Measurements from ENCODE around the gene METTL4. TPM values are rescaled to one million over a fixed set of nuclear protein-coding genes. Genes with fewer than 3 reads are reported as not detected.
A peak's percentile ranks its signal among the peaks of the same experiment; 100 is the strongest.

The METTL4 gene
- polyA plus RNA-seq, 2 donors: 3.8 to 5.1 TPM

- 82 to 86% methylated on average over 2 of the region's 2 CpGs for WGBS, 2 donors
Measured at GRCh38 chr18:2590303-2590702, 19.0 kb upstream of the METTL4 start.

DNA sequence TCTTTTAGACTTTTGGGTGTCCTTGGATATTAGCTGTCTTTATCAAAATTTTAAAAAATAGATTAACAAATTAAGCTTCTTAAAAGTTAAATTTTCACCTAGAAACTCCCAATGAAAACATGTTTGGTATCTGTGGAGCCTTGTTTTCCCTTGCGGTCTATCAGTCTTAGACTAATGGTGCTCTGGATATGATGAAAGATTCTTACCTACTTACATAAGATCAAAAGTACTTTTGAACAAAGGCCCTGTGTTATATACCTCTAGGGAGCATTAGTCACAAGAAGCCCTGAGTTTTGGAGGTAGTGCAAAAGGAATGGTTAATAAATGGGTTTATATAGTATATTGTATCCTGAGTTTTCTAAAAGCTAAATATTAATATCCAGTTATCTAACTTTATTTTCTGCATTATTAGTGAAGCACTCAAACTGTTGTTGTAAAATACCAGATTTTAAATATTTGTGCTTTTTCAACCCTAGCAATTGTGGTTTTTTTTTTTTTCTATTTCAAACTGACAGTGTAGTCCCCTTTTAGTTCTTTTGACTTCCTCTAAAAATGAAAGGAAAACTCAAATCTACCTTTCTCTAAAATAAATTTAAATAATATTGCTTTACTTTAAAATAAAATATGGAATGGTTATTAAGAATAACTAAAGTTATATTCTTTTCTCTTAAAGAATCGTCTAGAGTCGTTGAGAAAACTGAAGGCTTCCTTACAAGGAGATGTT, 18.2 kb upstream of the METTL4 start:
- H3K4me3 ChIP-seq (ENCODE audit: low read depth in 1 of 2, low read length in 2 of 2): no peak overlapping the region
- 73 to 78% methylated on average over 3 of the region's 3 CpGs for WGBS, 2 donors
- no peaks in the 10 kb centered on the region for H3K9me3 ChIP-seq (ENCODE audit: control insufficient read depth in 2 of 2, insufficient read depth in 1 of 2, low read depth in 1 of 2, low read length in 1 of 2)
- H3K4me1 ChIP-seq (ENCODE audit: control insufficient read depth in 2 of 2, insufficient read depth in 2 of 2, low read length in 1 of 2): no peaks in the 10 kb centered on the region
- no peaks in the 10 kb centered on the region for H3K36me3 ChIP-seq (ENCODE audit: control insufficient read depth in 2 of 2, insufficient read depth in 2 of 2, low read length in 1 of 2)
- no peak overlapping the region for H3K27ac ChIP-seq (ENCODE audit: low read depth in 2 of 2, low read length in 1 of 2)
- H3K27me3 ChIP-seq (ENCODE audit: control insufficient read depth in 1 of 2, insufficient read depth in 2 of 2, low read length in 2 of 2): no peaks in the 10 kb centered on the region

More at GRCh38 chr18:2590303-2590702, 19.0 kb upstream of the METTL4 start:
- H3K27ac ChIP-seq (ENCODE audit: low read depth in 2 of 2, low read length in 1 of 2): peak overlapping the region in 1 of 2 donors; percentile 47
- H3K27me3 ChIP-seq (ENCODE audit: control insufficient read depth in 1 of 2, insufficient read depth in 2 of 2, low read length in 2 of 2): no peaks in the 10 kb centered on the region
- H3K9me3 ChIP-seq (ENCODE audit: control insufficient read depth in 2 of 2, insufficient read depth in 1 of 2, low read depth in 1 of 2, low read length in 1 of 2): no peaks in the 10 kb centered on the region
- H3K4me1 ChIP-seq (ENCODE audit: control insufficient read depth in 2 of 2, insufficient read depth in 2 of 2, low read length in 1 of 2): no peaks in the 10 kb centered on the region
- no peaks in the 10 kb centered on the region for H3K36me3 ChIP-seq (ENCODE audit: control insufficient read depth in 2 of 2, insufficient read depth in 2 of 2, low read length in 1 of 2)
- H3K4me3 ChIP-seq (ENCODE audit: low read depth in 1 of 2, low read length in 2 of 2): no peak overlapping the region

DNA sequence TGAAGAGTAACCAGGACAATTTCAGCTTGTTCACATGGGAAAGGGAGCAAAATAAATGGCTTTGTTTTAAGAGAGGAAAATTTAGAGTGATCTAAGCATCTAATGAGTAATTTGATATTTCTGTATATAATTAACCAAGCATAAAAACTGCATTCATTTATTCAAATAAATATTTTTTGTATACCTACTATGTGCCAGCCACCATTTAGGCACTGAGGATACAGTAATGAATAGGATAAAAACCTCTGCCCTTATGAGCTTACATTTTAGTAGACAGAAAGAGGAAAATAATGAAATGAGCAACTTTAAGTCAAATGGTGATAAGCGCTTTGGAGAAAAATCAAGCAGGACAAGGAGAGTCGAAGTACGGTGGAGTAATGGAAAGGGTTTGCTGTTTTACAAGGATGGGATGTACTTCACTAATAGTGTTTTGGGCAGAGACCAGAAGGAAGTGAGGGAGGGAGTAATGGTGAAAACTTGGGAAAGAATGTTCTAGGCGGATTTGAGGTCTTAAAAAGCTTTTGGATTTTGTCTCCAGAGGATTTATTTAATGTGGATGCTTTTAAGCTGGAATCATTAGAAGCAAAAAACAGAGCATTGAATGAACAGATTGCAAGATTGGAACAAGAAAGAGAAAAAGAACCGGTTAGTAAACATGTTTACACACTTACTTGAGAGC, 17.5 kb upstream of the METTL4 start:
- Histone ChIP-seq H3K4me3 (ENCODE audit: low read depth in 1 of 2, low read length in 2 of 2) (no peak overlapping the region), H3K4me1 (ENCODE audit: control insufficient read depth in 2 of 2, insufficient read depth in 2 of 2, low read length in 1 of 2) (no peaks in the 10 kb centered on the region), H3K27ac (ENCODE audit: low read depth in 2 of 2, low read length in 1 of 2) (no peak overlapping the region), H3K36me3 (ENCODE audit: control insufficient read depth in 2 of 2, insufficient read depth in 2 of 2, low read length in 1 of 2) (no peaks in the 10 kb centered on the region), H3K27me3 (ENCODE audit: control insufficient read depth in 1 of 2, insufficient read depth in 2 of 2, low read length in 2 of 2) (no peaks in the 10 kb centered on the region), H3K9me3 (ENCODE audit: control insufficient read depth in 2 of 2, insufficient read depth in 1 of 2, low read depth in 1 of 2, low read length in 1 of 2) (no peaks in the 10 kb centered on the region)
- 71 to 76% methylated on average over 5 of the region's 5 CpGs for WGBS, 2 donors

GRCh38 chr18:2587788-2588187, 16.5 kb upstream of the METTL4 start:
- Histone ChIP-seq H3K36me3 (ENCODE audit: control insufficient read depth in 2 of 2, insufficient read depth in 2 of 2, low read length in 1 of 2) (no peaks in the 10 kb centered on the region), H3K27ac (ENCODE audit: low read depth in 2 of 2, low read length in 1 of 2) (no peak overlapping the region), H3K9me3 (ENCODE audit: control insufficient read depth in 2 of 2, insufficient read depth in 1 of 2, low read depth in 1 of 2, low read length in 1 of 2) (no peaks in the 10 kb centered on the region), H3K4me3 (ENCODE audit: low read depth in 1 of 2, low read length in 2 of 2) (no peak overlapping the region), H3K27me3 (ENCODE audit: control insufficient read depth in 1 of 2, insufficient read depth in 2 of 2, low read length in 2 of 2) (no peaks in the 10 kb centered on the region), H3K4me1 (ENCODE audit: control insufficient read depth in 2 of 2, insufficient read depth in 2 of 2, low read length in 1 of 2) (no peaks in the 10 kb centered on the region)
- 91 to 94% methylated on average over 3 of the region's 3 CpGs for WGBS, 2 donors

DNA sequence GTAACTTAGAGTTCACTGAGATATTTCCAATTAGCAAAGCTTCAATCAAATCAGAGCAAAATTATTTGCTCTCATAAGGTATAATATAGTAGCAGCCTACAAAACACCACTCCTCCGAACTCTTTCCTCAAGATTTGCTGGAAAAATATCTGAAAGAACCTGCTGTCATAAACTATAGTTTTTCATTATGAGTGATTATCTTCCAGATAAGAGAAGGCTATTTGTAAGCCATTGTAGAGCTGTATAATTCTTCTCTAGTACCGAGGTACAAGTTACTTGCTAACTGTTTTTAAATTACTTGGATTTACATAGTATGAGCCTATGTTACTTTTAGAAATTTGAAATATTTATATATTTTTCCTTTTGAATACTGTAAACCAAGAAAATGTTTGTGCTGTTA, 2.1 kb upstream of the METTL4 start:
- Histone ChIP-seq H3K4me3 (ENCODE audit: low read depth in 1 of 2, low read length in 2 of 2) (no peak overlapping the region), H3K4me1 (ENCODE audit: control insufficient read depth in 2 of 2, insufficient read depth in 2 of 2, low read length in 1 of 2) (no peaks in the 10 kb centered on the region), H3K27ac (ENCODE audit: low read depth in 2 of 2, low read length in 1 of 2) (no peak overlapping the region), H3K27me3 (ENCODE audit: control insufficient read depth in 1 of 2, insufficient read depth in 2 of 2, low read length in 2 of 2) (no peaks in the 10 kb centered on the region), H3K9me3 (ENCODE audit: control insufficient read depth in 2 of 2, insufficient read depth in 1 of 2, low read depth in 1 of 2, low read length in 1 of 2) (no peaks in the 10 kb centered on the region), H3K36me3 (ENCODE audit: control insufficient read depth in 2 of 2, insufficient read depth in 2 of 2, low read length in 1 of 2) (no peaks in the 10 kb centered on the region)
- WGBS, 2 donors: 36 to 41% methylated on average over 2 of the region's 2 CpGs

DNA sequence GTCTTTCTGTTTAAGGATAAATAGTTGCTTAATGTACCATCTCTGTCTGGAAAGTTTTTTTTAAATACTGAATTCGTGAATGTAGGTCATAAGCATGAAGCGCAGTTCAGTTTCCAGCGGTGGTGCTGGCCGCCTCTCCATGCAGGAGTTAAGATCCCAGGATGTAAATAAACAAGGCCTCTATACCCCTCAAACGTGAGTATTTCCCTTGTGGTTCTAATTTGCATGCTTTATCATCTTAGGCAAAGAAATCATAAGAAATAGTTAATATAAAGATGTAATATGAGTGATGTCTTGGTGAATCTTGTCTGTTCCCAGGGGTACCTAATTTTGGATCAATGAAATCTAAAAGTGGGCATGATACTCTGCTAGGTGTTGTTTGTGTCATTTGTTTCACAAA, 1.6 kb upstream of the METTL4 start:
- Histone ChIP-seq H3K36me3 (ENCODE audit: control insufficient read depth in 2 of 2, insufficient read depth in 2 of 2, low read length in 1 of 2) (no peaks in the 10 kb centered on the region), H3K4me3 (ENCODE audit: low read depth in 1 of 2, low read length in 2 of 2) (peak overlapping the region in 1 of 2 donors; percentile 96), H3K9me3 (ENCODE audit: control insufficient read depth in 2 of 2, insufficient read depth in 1 of 2, low read depth in 1 of 2, low read length in 1 of 2) (no peaks in the 10 kb centered on the region), H3K4me1 (ENCODE audit: control insufficient read depth in 2 of 2, insufficient read depth in 2 of 2, low read length in 1 of 2) (no peaks in the 10 kb centered on the region), H3K27ac (ENCODE audit: low read depth in 2 of 2, low read length in 1 of 2) (no peak overlapping the region), H3K27me3 (ENCODE audit: control insufficient read depth in 1 of 2, insufficient read depth in 2 of 2, low read length in 2 of 2) (no peaks in the 10 kb centered on the region)
- 34 to 36% methylated on average over 5 of the region's 5 CpGs for WGBS, 2 donors

GRCh38 chr18:2572171-2572569, 865 bp upstream of the METTL4 start:
- WGBS, 2 donors: 3 to 4% methylated on average over 1 of the region's 1 CpG
- no peak overlapping the region for H3K27ac ChIP-seq (ENCODE audit: low read depth in 2 of 2, low read length in 1 of 2)

DNA sequence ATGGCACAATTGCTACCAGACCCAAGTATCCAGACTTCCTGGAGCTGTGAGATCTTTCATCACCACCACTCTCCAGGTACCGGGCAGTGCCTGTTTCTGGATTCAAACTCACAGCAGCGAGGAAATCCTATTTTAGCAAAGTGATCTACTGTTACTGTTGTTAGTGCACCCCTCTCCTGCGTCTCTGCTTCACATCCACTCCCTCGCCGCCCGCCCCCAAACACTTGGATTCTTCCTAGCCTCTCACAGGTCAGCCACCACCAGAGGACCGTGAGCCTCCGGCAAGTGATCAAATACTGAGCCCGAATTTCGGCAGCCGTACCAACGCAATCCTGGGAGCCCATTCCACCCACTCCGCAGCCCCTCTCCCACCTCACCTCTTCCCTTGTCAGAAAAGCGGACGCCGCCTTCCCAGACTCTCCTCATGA, 519 bp downstream of the METTL4 start:
- H3K9me3 ChIP-seq (ENCODE audit: control insufficient read depth in 2 of 2, insufficient read depth in 1 of 2, low read depth in 1 of 2, low read length in 1 of 2): no peaks in the 10 kb centered on the region
- H3K27ac ChIP-seq (ENCODE audit: low read depth in 2 of 2, low read length in 1 of 2): peak overlapping the region; percentile 85 to 100
- WGBS, 2 donors: 1% methylated on average over 16 of the region's 16 CpGs
- peak overlapping the region; percentile 74 to 96 for H3K4me3 ChIP-seq (ENCODE audit: low read depth in 1 of 2, low read length in 2 of 2)
- no peaks in the 10 kb centered on the region for H3K27me3 ChIP-seq (ENCODE audit: control insufficient read depth in 1 of 2, insufficient read depth in 2 of 2, low read length in 2 of 2)
- no peaks in the 10 kb centered on the region for H3K4me1 ChIP-seq (ENCODE audit: control insufficient read depth in 2 of 2, insufficient read depth in 2 of 2, low read length in 1 of 2)
- H3K36me3 ChIP-seq (ENCODE audit: control insufficient read depth in 2 of 2, insufficient read depth in 2 of 2, low read length in 1 of 2): peaks cover 0 to 2% of the 10 kb centered on the region in 2 donors

More at GRCh38 chr18:2572171-2572569, 865 bp upstream of the METTL4 start:
- Histone ChIP-seq H3K27me3 (ENCODE audit: control insufficient read depth in 1 of 2, insufficient read depth in 2 of 2, low read length in 2 of 2) (no peaks in the 10 kb centered on the region), H3K36me3 (ENCODE audit: control insufficient read depth in 2 of 2, insufficient read depth in 2 of 2, low read length in 1 of 2) (no peaks in the 10 kb centered on the region), H3K4me3 (ENCODE audit: low read depth in 1 of 2, low read length in 2 of 2) (peak overlapping the region; percentile 74 to 96), H3K4me1 (ENCODE audit: control insufficient read depth in 2 of 2, insufficient read depth in 2 of 2, low read length in 1 of 2) (no peaks in the 10 kb centered on the region), H3K9me3 (ENCODE audit: control insufficient read depth in 2 of 2, insufficient read depth in 1 of 2, low read depth in 1 of 2, low read length in 1 of 2) (no peaks in the 10 kb centered on the region)

DNA sequence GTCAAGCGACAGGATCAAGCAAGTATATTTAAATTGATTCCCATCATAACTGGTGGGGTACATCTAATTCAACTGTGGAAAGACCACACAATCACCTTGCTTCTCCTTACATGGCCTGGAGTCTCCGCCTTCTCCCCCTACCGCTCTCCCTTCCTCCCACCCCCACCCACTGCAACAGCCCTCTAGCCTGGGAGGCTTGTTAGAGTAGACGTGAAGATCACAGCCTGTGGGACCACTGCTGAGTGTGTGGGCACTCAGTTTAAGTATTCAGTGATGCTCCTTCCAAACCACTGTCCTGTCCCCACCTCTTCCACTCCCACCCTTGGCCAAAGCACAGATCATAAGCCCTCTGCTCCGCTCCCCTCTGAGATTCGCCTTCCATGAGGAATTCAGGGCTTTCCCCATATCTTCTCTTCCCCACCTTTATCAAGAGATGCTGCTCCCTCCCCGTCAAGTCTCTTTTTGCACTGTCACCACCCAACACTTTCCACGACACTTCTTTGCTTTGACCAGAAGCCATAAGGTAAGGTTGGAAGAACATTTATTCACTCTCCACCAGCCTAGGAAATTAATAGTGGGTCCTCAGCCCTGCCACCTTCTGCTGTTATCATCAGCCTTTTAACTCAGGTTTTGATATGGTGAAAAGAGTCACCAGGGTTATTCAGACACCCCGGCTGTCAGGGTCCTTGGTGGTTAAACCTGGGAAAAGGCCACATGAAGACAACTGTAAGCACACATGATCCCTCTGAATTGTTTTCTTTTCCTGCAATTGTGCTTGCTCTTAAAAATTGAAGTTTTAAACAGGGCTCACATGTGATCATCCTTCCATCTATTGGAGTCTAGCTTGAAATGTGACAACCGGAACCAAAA, 1.7 kb downstream of the METTL4 start:
- H3K4me1 ChIP-seq (ENCODE audit: control insufficient read depth in 2 of 2, insufficient read depth in 2 of 2, low read length in 1 of 2): no peaks in the 10 kb centered on the region
- H3K27me3 ChIP-seq (ENCODE audit: control insufficient read depth in 1 of 2, insufficient read depth in 2 of 2, low read length in 2 of 2): no peaks in the 10 kb centered on the region
- no peaks in the 10 kb centered on the region for H3K9me3 ChIP-seq (ENCODE audit: control insufficient read depth in 2 of 2, insufficient read depth in 1 of 2, low read depth in 1 of 2, low read length in 1 of 2)
- H3K36me3 ChIP-seq (ENCODE audit: control insufficient read depth in 2 of 2, insufficient read depth in 2 of 2, low read length in 1 of 2): peaks cover 0 to 4% of the 10 kb centered on the region in 2 donors
- peak overlapping the region in 1 of 2 donors; percentile 96 for H3K4me3 ChIP-seq (ENCODE audit: low read depth in 1 of 2, low read length in 2 of 2)
- 88 to 89% methylated on average over 10 of the region's 10 CpGs for WGBS, 2 donors
- H3K27ac ChIP-seq (ENCODE audit: low read depth in 2 of 2, low read length in 1 of 2): peak overlapping the region in 1 of 2 donors; percentile 9

All from esophagus (tissue), 2 donors.